22Rv1 (cell line): ENCODE measurements around the gene SUGCT.

Experiments used
- H3K27ac ChIP-seq: fragments of 450-650 bp; 2 replicates; pipeline ENCODE4 v1.5.1; 2017
- ZFX ChIP-seq: fragments of 450-650 bp; IDR thresholded peaks from 2 replicates; pipeline ENCODE4 v1.6.1; 2017; ENCODE audit warnings: antibody characterized with exemption, borderline replicate concordance
- TF ChIP-seq, protein P1 (sequence below): fragments of 450-650 bp; IDR thresholded peaks from 2 replicates; pipeline ENCODE4 v1.5.1; 2017; ENCODE audit warnings: mild to moderate bottlenecking

Gene SUGCT

DNA sequence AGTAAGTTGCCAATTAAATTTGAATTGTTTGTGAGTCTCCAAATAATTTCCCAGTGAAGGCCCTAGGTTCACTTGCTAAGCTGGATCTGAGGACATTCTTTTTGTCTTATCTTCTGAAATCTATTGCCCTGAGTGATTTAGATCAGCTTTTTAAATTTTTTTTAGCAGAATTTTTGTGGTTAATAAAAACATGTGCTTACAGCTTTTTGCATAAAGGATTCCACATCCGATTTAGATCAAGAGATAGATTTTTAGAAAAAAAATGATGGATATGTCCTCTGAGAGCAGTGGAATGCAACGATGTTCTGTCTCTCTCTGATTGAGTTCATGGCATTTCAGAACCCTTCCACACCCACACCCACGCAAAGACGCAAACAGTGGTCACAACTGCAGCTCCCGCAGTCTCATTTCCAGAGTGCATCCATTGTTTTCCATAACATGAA lies 358.8 kb downstream of the SUGCT start:
- TF ChIP-seq, protein P1, sequence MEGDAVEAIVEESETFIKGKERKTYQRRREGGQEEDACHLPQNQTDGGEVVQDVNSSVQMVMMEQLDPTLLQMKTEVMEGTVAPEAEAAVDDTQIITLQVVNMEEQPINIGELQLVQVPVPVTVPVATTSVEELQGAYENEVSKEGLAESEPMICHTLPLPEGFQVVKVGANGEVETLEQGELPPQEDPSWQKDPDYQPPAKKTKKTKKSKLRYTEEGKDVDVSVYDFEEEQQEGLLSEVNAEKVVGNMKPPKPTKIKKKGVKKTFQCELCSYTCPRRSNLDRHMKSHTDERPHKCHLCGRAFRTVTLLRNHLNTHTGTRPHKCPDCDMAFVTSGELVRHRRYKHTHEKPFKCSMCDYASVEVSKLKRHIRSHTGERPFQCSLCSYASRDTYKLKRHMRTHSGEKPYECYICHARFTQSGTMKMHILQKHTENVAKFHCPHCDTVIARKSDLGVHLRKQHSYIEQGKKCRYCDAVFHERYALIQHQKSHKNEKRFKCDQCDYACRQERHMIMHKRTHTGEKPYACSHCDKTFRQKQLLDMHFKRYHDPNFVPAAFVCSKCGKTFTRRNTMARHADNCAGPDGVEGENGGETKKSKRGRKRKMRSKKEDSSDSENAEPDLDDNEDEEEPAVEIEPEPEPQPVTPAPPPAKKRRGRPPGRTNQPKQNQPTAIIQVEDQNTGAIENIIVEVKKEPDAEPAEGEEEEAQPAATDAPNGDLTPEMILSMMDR, result no peak
- TF ChIP-seq ZFX, result no peak
- H3K27ac ChIP-seq, result no peak overlapping the region

GRCh38 chr7:40498924-40499510 lies 364.2 kb downstream of the SUGCT start:
- TF ChIP-seq, protein P1, result no peak
- TF ChIP-seq ZFX, result no peak
- no peak overlapping the region for H3K27ac ChIP-seq

DNA sequence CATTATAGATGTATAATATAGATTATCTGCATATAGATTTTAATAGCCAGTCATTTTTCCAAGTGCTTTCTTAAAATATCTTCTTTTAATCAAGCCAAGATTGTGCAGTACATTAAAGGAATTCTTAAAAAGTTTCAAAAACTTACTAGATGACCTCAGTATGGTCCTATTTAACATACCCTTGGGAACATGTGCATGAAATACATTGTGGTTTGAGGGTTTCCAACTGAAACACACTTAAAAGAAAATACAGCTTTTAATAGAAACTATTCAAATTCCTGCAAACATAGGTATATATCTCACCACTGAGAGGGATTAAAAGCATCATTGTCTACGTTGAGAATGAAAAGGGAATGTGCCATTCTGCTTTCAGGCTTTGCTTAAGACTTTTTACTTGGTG lies 364.9 kb downstream of the SUGCT start:
- TF ChIP-seq ZFX, result no peak
- TF ChIP-seq, protein P1, result no peak
- no peak overlapping the region for H3K27ac ChIP-seq

- TF ChIP-seq, protein P1, result no peak
- TF ChIP-seq ZFX, result no peak
- no peak overlapping the region for H3K27ac ChIP-seq
Measured at GRCh38 chr7:40500219-40500618, 365.4 kb downstream of the SUGCT start.

DNA sequence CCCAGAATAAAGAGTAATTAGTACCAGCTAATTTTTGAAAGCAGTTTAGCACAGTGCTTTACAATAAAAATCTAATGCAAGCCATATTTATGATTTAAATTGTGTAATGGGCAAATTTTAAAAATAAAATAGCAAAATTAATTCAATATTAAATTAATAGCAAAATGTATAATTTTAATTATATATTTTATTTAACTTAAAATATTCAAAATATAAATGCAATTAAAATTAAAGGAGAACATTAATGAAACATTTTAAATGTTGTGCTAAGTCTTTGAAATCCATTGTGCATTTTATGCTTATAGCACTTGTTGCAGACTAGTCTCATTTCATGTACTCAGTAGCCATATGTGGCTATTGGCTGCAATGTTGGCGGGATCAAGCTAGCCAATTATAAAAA lies 367.6 kb downstream of the SUGCT start:
- TF ChIP-seq, protein P1, result no peak
- TF ChIP-seq ZFX, result no peak
- H3K27ac ChIP-seq, result no peak overlapping the region

GRCh38 chr7:40506158-40506557 lies 371.4 kb downstream of the SUGCT start:
- TF ChIP-seq ZFX, result no peak
- TF ChIP-seq, protein P1, result no peak
- H3K27ac ChIP-seq, result no peak overlapping the region

DNA sequence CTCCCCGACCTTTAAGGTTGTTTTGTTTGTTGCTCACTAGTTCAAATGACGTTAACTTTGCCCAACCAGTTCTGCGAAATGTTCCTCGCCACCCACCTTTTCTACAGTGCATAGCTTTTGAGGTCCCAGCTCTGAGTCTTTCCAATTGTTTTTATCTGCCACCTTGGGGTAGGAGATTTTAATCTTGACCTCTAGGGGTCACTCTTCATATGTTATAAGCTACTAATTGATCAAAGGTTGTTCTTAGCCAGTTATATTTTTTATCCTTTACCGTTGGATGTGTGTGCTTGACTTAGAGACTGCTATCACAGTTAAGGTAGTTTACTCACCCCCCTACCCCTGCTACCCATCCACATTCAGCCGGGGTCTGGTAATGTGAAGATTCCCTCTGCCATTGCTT lies 372.4 kb downstream of the SUGCT start:
- H3K27ac ChIP-seq, result no peak overlapping the region
- TF ChIP-seq, protein P1, result peak; percentile 76
- no peak for TF ChIP-seq ZFX
